ENCODE results near the gene CDC42EP3.

GRCh38 chr2:37653093-37653492 is 18.3 kb downstream of the CDC42EP3 start:
- TF ChIP-seq CTCF (IDR thresholded peaks at IDR 0.05) (no peak), EP300 (IDR thresholded peaks at IDR 0.05) (no peak), POLR2A (IDR thresholded peaks at IDR 0.05) (no peak), POLR2AphosphoS5 (IDR thresholded peaks at IDR 0.05) (no peak)
